Measurements from ENCODE around the gene CDH13.

DNA sequence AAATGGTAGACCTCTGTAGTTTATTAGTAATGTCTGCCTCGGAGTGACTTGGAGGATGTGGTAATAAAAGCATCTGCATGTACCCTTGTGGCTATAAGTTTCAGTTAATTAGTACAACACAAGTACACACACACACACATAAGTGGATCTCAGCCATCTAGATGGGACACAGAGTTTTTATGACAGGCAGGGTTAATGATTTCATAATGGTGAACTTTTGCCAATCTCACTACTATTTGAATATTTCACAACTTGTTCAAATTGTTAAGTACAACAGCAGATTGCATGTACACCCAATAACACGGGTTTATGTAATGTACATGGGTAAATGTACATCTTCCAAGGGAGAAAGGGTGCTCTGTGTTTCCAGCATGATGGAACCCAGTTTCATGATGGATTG, 669.7 kb downstream of the CDH13 start:
- TF ChIP-seq CTCF (IDR thresholded peaks at IDR 0.05) (no peak), POLR2A (IDR thresholded peaks at IDR 0.05) (no peak), POLR2AphosphoS5 (IDR thresholded peaks at IDR 0.05) (no peak), EP300 (IDR thresholded peaks at IDR 0.05) (no peak)
